A549 (cell line): Measurements from ENCODE around the gene TBX1. TPM values are rescaled to one million over a fixed set of nuclear protein-coding genes. Genes with fewer than 3 reads are reported as not detected.

Experiments
- ATAC-seq, 2 experiments: fragments of 200-7000 bp in 1 of 2; fragments of >200 bp in 1 of 2; cut with Nextera tagmentation in 1 of 2; cut with Tn5 transposase in 1 of 2; 3 replicates each; pipeline versions ENCODE4 v1.8.0 to v1.9.1; 2018 to 2020; ENCODE audit warnings: mild to moderate bottlenecking in 1 of 2, moderate library complexity in 1 of 2
- CTCF ChIA-PET: fragments of 300-600 bp; sonication (Branson Sonifier 250); formaldehyde crosslinking; extraction: SDS; loops from one replicate; lab custom pipeline; 2021; ENCODE audit warnings: antibody characterized with exemption, inconsistent platforms; lab: Yijun Ruan, JAX
- POLR2A ChIA-PET: fragments of 350-600 bp; formaldehyde crosslinking; extraction: SDS; loops from one replicate; lab custom pipeline; 2021; ENCODE audit warnings: antibody characterized with exemption, inconsistent platforms; lab: Yijun Ruan, JAX
- DNase-seq, 2 experiments: peaks; one replicate each; pipeline versions ENCODE4 v3.0.0 to v3.0.0-alpha.2; 2011 to 2016; ENCODE audit warnings: low read depth in 1 of 2, low spot score in 1 of 2
- FAIRE-seq: peaks from 2 replicates; lab custom pipeline; 2011; peaks lifted over from hg19 to GRCh38; lab: Jason Lieb, UNC
- H3K27ac ChIP-seq, 2 experiments: fragments of >200 bp; sonication (Bioruptor Twin); formaldehyde crosslinking; 3 replicates each; pipeline ENCODE4 v1.5.1; 2016 to 2017
- H3K4me1 ChIP-seq: fragments of >200 bp; sonication (Bioruptor Twin); formaldehyde crosslinking; 3 replicates; pipeline ENCODE4 v1.6.1; 2016
- H3K4me2 ChIP-seq: fragments of >200 bp; sonication (Bioruptor Twin); formaldehyde crosslinking; 3 replicates; pipeline ENCODE4 v1.6.1; 2016
- H3K4me3 ChIP-seq: fragments of >200 bp; sonication (Bioruptor Twin); formaldehyde crosslinking; 3 replicates; pipeline ENCODE4 v1.5.1; 2016
- H3K9me3 ChIP-seq: fragments of >200 bp; sonication (Bioruptor Twin); formaldehyde crosslinking; 3 replicates; pipeline ENCODE4 v1.6.1; 2016
- CBX2 ChIP-seq: fragments of 200-600 bp; sonication (generic); IDR thresholded peaks from 2 replicates; pipeline ENCODE4 v1.6.1; 2016; ENCODE audit warnings: low read depth, mild to moderate bottlenecking, borderline replicate concordance
- CHD4 ChIP-seq: fragments of 200-600 bp; sonication (generic); IDR thresholded peaks from 2 replicates; pipeline ENCODE4 v1.6.1; 2016; ENCODE audit warnings: antibody characterized with exemption, mild to moderate bottlenecking, borderline replicate concordance
- EHMT2 ChIP-seq: fragments of 200-600 bp; sonication (generic); IDR thresholded peaks from 2 replicates; pipeline ENCODE4 v1.6.1; 2016; ENCODE audit warnings: antibody characterized with exemption, low read depth, mild to moderate bottlenecking, moderate library complexity
- EP300 ChIP-seq, 2 experiments: fragments of >200 bp; sonication (Bioruptor Twin); formaldehyde crosslinking; IDR thresholded peaks; 2 replicates in 1 of 2; 3 replicates in 1 of 2; pipeline ENCODE4 v1.6.1; 2016 to 2017
- ESRRA ChIP-seq: fragments of 150-350 bp; IDR thresholded peaks from 2 replicates; pipeline ENCODE4 v1.6.1; 2014; ENCODE audit warnings: mild to moderate bottlenecking, low read length, borderline replicate concordance
- FOSB ChIP-seq: fragments of 250-450 bp; sonication (Bioruptor Pico); IDR thresholded peaks from 2 replicates; pipeline ENCODE4 v1.5.0; 2020; ENCODE audit warnings: mild to moderate bottlenecking, moderate library complexity
- FOSL2 ChIP-seq, 2 experiments: fragments of 450-650 bp in 1 of 2; fragments of >200 bp in 1 of 2; sonication (Bioruptor Twin) in 1 of 2; formaldehyde crosslinking; IDR thresholded peaks; 2 replicates each; pipeline versions ENCODE4 v1.5.0 to v1.6.1; 2016 to 2020; ENCODE audit warnings: mild to moderate bottlenecking in 1 of 2, moderate library complexity in 1 of 2
- FOXS1 ChIP-seq: fragments of 250-450 bp; sonication (Bioruptor Pico); IDR thresholded peaks from 2 replicates; pipeline ENCODE4 v1.5.0; 2020; ENCODE audit warnings: mild to moderate bottlenecking, moderate library complexity
- HDAC2 ChIP-seq: fragments of 200-600 bp; sonication (generic); IDR thresholded peaks from 2 replicates; pipeline ENCODE4 v1.6.1; 2016
- HEYL ChIP-seq: fragments of 250-450 bp; sonication (Bioruptor Pico); IDR thresholded peaks from 2 replicates; pipeline ENCODE4 v1.8.0; 2021; ENCODE audit warnings: mild to moderate bottlenecking, moderate library complexity
- HOXA7 ChIP-seq: fragments of 250-450 bp; sonication (Bioruptor Pico); IDR thresholded peaks from 2 replicates; pipeline ENCODE4 v1.5.0; 2020; ENCODE audit warnings: mild to moderate bottlenecking, moderate library complexity
- HOXB13 ChIP-seq: fragments of 250-450 bp; sonication (Bioruptor Pico); IDR thresholded peaks from 2 replicates; pipeline ENCODE4 v1.5.0; 2020; ENCODE audit warnings: low read depth, mild to moderate bottlenecking, moderate library complexity
- HOXB5 ChIP-seq: fragments of 250-450 bp; sonication (Bioruptor Pico); IDR thresholded peaks from 2 replicates; pipeline ENCODE4 v1.5.0; 2020; ENCODE audit warnings: mild to moderate bottlenecking, moderate library complexity
- JUN ChIP-seq, 2 experiments: fragments of >200 bp; sonication (Bioruptor Twin); formaldehyde crosslinking; IDR thresholded peaks; 2 replicates in 1 of 2; 3 replicates in 1 of 2; pipeline ENCODE4 v1.6.1; 2016 to 2017
- KDM5A ChIP-seq: fragments of 200-600 bp; sonication (generic); IDR thresholded peaks from 2 replicates; pipeline ENCODE4 v1.6.1; 2016; ENCODE audit warnings: antibody characterized with exemption, mild to moderate bottlenecking
- MAZ ChIP-seq: fragments of 150-350 bp; IDR thresholded peaks from 2 replicates; pipeline ENCODE4 v1.6.1; 2014; ENCODE audit warnings: antibody characterized with exemption, low read depth, low read length, borderline replicate concordance
- PHF8 ChIP-seq: fragments of 200-600 bp; sonication (generic); IDR thresholded peaks from 2 replicates; pipeline ENCODE4 v1.6.1; 2016; ENCODE audit warnings: low read depth, mild to moderate bottlenecking, antibody characterized with exemption, moderate library complexity, borderline replicate concordance
- POLR2AphosphoS2 ChIP-seq: conservative IDR thresholded peaks from 2 replicates; pipeline ENCODE4 v1.6.1; 2012; ENCODE audit warnings: low read length, improper control_type of control experiment, inconsistent platforms
- RAD21 ChIP-seq, 2 experiments: fragments of >200 bp in 1 of 2; sonication (Bioruptor Twin) in 1 of 2; formaldehyde crosslinking in 1 of 2; IDR thresholded peaks in 1 of 2; conservative IDR thresholded peaks in 1 of 2; 2 replicates in 1 of 2; 3 replicates in 1 of 2; pipeline ENCODE4 v1.6.1; 2012 to 2018; ENCODE audit warnings: inconsistent platforms in 1 of 2
- RARB ChIP-seq: fragments of 250-450 bp; sonication (Bioruptor Pico); IDR thresholded peaks from 2 replicates; pipeline ENCODE4 v1.8.0; 2021; ENCODE audit warnings: mild to moderate bottlenecking, moderate library complexity
- RCOR1 ChIP-seq: fragments of 150-350 bp; IDR thresholded peaks from 2 replicates; pipeline ENCODE4 v1.6.1; 2014; ENCODE audit warnings: antibody characterized with exemption, low read length, low read depth
- SMC3 ChIP-seq: fragments of >200 bp; sonication (Bioruptor Twin); formaldehyde crosslinking; IDR thresholded peaks from 3 replicates; pipeline ENCODE4 v1.6.1; 2018; ENCODE audit warnings: inconsistent platforms
- SREBF2 ChIP-seq: fragments of 450-650 bp; IDR thresholded peaks from 2 replicates; pipeline ENCODE4 v1.6.1; 2014; ENCODE audit warnings: mild to moderate bottlenecking, moderate library complexity
- TFCP2L1 ChIP-seq: fragments of 250-450 bp; sonication (Bioruptor Pico); IDR thresholded peaks from 2 replicates; pipeline ENCODE4 v1.5.0; 2021; ENCODE audit warnings: mild to moderate bottlenecking
- ZC3H11A ChIP-seq: fragments of 450-650 bp; IDR thresholded peaks from 2 replicates; pipeline ENCODE4 v1.6.1; 2014; ENCODE audit warnings: antibody characterized with exemption, mild to moderate bottlenecking
- WGBS: methylation state at CpG from one replicate; pipeline ENCODE4 v1.1.6; 2017; ENCODE audit errors: missing lambda C conversion rate; 5-methylcytosine and 5-hydroxymethylcytosine counted together
- polyA plus RNA-seq, 4 experiments: library from polyadenylated mRNA; depleted of rRNA in 3 of 4; stranded (reverse); fragments of >200 nt; fragmentation: RNase III in 1 of 4; extraction: RNeasy Plus Mini Kit Qiagen cat#74134 plus additional on column Dnase treatment in 1 of 4; gene quantifications; 2 replicates in 3 of 4; 3 replicates in 1 of 4; pipeline ENCODE4 v1.2.3, GENCODE V29; 2011 to 2017
- TF ChIP-seq, protein P1 (sequence below): IDR thresholded peaks from 2 replicates; pipeline ENCODE4 v1.6.1; 2012
- TF ChIP-seq, protein P2 (sequence below): fragments of 150-350 bp; IDR thresholded peaks from 2 replicates; pipeline ENCODE4 v1.6.1; 2014; ENCODE audit warnings: low read depth, mild to moderate bottlenecking, low read length

Gene TBX1
- polyA plus RNA-seq, 2 of the 4 experiments (the other 2 are of a cell fraction) = 0.30 to 2.8 TPM

DNA sequence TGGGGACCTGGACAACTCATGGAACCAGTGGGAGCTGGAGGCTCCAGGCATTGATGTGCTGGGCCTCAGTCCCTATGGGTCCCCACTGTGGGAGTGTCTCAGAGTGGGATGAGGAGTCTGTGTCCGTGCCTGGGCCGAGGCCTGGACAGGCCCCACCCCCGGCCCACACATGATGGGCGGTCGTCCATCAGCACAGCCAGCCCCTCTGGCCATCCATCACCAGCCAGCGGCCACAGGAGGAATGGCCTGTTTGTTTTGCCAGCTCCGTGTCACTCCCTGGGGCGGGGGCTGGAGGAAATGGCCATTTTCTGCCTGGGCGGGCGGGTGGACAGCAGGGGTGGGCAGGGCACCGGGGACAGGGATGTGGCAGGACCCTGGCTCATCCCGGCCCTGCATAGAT lies 13.0 kb upstream of the TBX1 start:
- 36% methylated on average over 2 of the region's 12 CpGs for WGBS
- Histone ChIP-seq H3K9me3 (no peaks in the 10 kb centered on the region), H3K4me1 (peaks cover 18% of the 10 kb centered on the region), H3K4me2 (no peak overlapping the region), H3K4me3 (no peak overlapping the region), H3K27ac (no peak overlapping the region)
- no peak for FAIRE-seq
- TF ChIP-seq EP300 (IDR thresholded peaks at IDR 0.05) (no peak), FOXS1 (CRISPR knock-in tag) (no peak), MAZ (no peak), HOXB5 (no peak), SREBF2 (no peak), FOSB (CRISPR knock-in tag) (no peak), ZC3H11A (no peak), FOSL2 (IDR thresholded peaks at IDR 0.05) (no peak), FOSL2 (CRISPR knock-in tag; IDR thresholded peaks at IDR 0.05) (no peak), EHMT2 (no peak), HOXB13 (no peak), RCOR1 (no peak)
- no peak for DNase-seq
- CTCF ChIA-PET = interaction anchor here (0.7 to 11.1 kb wide), 3 partner anchors 10 to 79 kb away, joined by 3 to 86 read pairs (median 32); no protein-coding TSS in a partner anchor
- no peak for ATAC-seq
- POLR2A ChIA-PET = no interaction called here

DNA sequence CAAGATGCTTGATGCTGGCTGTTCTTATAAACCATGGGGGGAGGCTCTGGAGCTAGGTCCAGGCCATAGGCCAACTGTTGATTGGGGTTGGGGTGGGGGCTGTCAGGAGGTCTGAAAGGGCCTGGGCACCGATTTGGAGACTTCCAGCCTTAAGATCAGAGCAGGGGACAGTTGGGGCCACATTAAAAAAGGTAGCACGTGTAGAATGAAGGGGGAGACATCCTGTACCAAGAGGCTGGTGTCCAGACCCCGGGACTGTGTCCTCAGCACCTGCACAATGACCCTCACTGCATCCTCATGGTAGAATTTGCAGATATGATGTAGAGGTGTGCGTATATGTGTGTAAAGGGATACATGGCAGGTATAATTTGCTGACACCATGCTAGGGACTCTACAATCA lies 12.4 kb upstream of the TBX1 start:
- Histone ChIP-seq H3K9me3 (no peaks in the 10 kb centered on the region), H3K27ac (no peak overlapping the region), H3K4me1 (peaks cover 18% of the 10 kb centered on the region), H3K4me3 (no peak overlapping the region), H3K4me2 (no peak overlapping the region)
- no peak for FAIRE-seq
- ChIA-PET CTCF (interaction anchor here (0.7 to 11.1 kb wide), 3 partner anchors 9 to 78 kb away, joined by 3 to 86 read pairs (median 32); no protein-coding TSS in a partner anchor), POLR2A (no interaction called here)
- 85% methylated on average over 2 of the region's 4 CpGs for WGBS
- TF ChIP-seq TFCP2L1 (CRISPR knock-in tag) (no peak), HOXA7 (CRISPR knock-in tag) (no peak), RAD21 (conservative IDR thresholded peaks at IDR 0.05 in 1 of 2, IDR thresholded peaks at IDR 0.05 in 1 of 2) (no peak), POLR2AphosphoS2 (no peak), CBX2 (no peak), JUN (IDR thresholded peaks at IDR 0.05) (no peak), ESRRA (no peak), PHF8 (no peak), HEYL (CRISPR knock-in tag) (no peak), CHD4 (no peak), RARB (CRISPR knock-in tag) (no peak), SREBF2 (no peak), HDAC2 (no peak), FOXS1 (CRISPR knock-in tag) (no peak), SMC3 (no peak), KDM5A (no peak), FOSL2 (IDR thresholded peaks at IDR 0.05) (no peak), FOSL2 (CRISPR knock-in tag; IDR thresholded peaks at IDR 0.05) (no peak)
- TF ChIP-seq, protein P1, sequence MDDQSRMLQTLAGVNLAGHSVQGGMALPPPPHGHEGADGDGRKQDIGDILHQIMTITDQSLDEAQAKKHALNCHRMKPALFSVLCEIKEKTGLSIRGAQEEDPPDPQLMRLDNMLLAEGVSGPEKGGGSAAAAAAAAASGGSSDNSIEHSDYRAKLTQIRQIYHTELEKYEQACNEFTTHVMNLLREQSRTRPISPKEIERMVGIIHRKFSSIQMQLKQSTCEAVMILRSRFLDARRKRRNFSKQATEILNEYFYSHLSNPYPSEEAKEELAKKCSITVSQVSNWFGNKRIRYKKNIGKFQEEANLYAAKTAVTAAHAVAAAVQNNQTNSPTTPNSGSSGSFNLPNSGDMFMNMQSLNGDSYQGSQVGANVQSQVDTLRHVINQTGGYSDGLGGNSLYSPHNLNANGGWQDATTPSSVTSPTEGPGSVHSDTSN = no peak
- TF ChIP-seq, protein P2, sequence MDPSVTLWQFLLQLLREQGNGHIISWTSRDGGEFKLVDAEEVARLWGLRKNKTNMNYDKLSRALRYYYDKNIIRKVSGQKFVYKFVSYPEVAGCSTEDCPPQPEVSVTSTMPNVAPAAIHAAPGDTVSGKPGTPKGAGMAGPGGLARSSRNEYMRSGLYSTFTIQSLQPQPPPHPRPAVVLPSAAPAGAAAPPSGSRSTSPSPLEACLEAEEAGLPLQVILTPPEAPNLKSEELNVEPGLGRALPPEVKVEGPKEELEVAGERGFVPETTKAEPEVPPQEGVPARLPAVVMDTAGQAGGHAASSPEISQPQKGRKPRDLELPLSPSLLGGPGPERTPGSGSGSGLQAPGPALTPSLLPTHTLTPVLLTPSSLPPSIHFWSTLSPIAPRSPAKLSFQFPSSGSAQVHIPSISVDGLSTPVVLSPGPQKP = no peak
- ATAC-seq = no peak
- DNase-seq = no peak
